ENCODE data around the gene LRRN1.

- TF ChIP-seq, protein P1, sequence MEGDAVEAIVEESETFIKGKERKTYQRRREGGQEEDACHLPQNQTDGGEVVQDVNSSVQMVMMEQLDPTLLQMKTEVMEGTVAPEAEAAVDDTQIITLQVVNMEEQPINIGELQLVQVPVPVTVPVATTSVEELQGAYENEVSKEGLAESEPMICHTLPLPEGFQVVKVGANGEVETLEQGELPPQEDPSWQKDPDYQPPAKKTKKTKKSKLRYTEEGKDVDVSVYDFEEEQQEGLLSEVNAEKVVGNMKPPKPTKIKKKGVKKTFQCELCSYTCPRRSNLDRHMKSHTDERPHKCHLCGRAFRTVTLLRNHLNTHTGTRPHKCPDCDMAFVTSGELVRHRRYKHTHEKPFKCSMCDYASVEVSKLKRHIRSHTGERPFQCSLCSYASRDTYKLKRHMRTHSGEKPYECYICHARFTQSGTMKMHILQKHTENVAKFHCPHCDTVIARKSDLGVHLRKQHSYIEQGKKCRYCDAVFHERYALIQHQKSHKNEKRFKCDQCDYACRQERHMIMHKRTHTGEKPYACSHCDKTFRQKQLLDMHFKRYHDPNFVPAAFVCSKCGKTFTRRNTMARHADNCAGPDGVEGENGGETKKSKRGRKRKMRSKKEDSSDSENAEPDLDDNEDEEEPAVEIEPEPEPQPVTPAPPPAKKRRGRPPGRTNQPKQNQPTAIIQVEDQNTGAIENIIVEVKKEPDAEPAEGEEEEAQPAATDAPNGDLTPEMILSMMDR (IDR thresholded peaks at IDR 0.05), result no peak
- no peak for TF ChIP-seq ZFX (IDR thresholded peaks at IDR 0.05; ENCODE audit: borderline replicate concordance)
Observed at GRCh38 chr3:3821777-3822176, 22.5 kb downstream of the LRRN1 start.

Data from 22Rv1 (cell line).